Left ventricle myocardium inferior (tissue), 1 donor: ENCODE data around the gene TYROBP. TPM values are rescaled to one million over a fixed set of nuclear protein-coding genes. Genes with fewer than 3 reads are reported as not detected.

Source experiments
- DNase-seq: peaks from one replicate; pipeline ENCODE4 v3.0.0-alpha.2; 2020
- H3K27ac ChIP-seq: fragments of 200-600 bp; replicated peaks from 2 replicates; pipeline ENCODE4 v1.8.0; 2021
- H3K27me3 ChIP-seq: fragments of 200-600 bp; 2 replicates; pipeline ENCODE4 v1.8.0; 2021; ENCODE audit warnings: low read depth
- H3K36me3 ChIP-seq: fragments of 200-600 bp; 2 replicates; pipeline ENCODE4 v1.8.0; 2021
- H3K4me1 ChIP-seq: fragments of 200-600 bp; 2 replicates; pipeline ENCODE4 v1.8.0; 2021
- H3K4me3 ChIP-seq: fragments of 200-600 bp; 2 replicates; pipeline ENCODE4 v1.8.0; 2021; ENCODE audit warnings: mild to moderate bottlenecking, moderate library complexity
- H3K9me3 ChIP-seq: fragments of 200-600 bp; replicated peaks from 2 replicates; pipeline ENCODE4 v1.8.0; 2021
- CTCF ChIP-seq: fragments of 200-600 bp; IDR thresholded peaks from 2 replicates; pipeline ENCODE4 v1.8.0; 2021; ENCODE audit warnings: antibody characterized with exemption, mild to moderate bottlenecking, borderline replicate concordance
- intact Hi-C: fragments of 100-400 bp; cut with micrococcal nuclease; formaldehyde crosslinking; loops from one replicate; pipeline ENCODE4 v1.11.0; 2022
- total RNA-seq: library from RNA; stranded (reverse); fragmentation: NEBNext Ultra II Directional; extraction: Animal tissue kit (Norgen Biotek cat#: 25700); gene quantifications from one replicate; pipeline ENCODE4 v1.2.1, GENCODE V29; 2021
- donor health status: DM: no; HTN: yes; CAD: no; lungs with severe emphysema.

The TYROBP gene
- total RNA-seq, 1 donor from 2014 or later: 26.2 TPM

- Histone ChIP-seq H3K4me3 (peak overlapping the region; percentile 86), H3K27me3 (no peaks in the 10 kb centered on the region), H3K4me1 (peaks cover 33% of the 10 kb centered on the region), H3K27ac (peak overlapping the region; percentile 77), H3K9me3 (no peaks in the 10 kb centered on the region), H3K36me3 (peaks cover 6% of the 10 kb centered on the region)
- TF ChIP-seq CTCF: no peak
- DNase-seq: no peak
- intact Hi-C loops: no loop called here
These were observed 6.9 kb downstream of the TYROBP start for GRCh38 chr19:35901055-35901644.

- intact Hi-C loops: no loop called here
- Histone ChIP-seq H3K27me3 (no peaks in the 10 kb centered on the region), H3K9me3 (no peaks in the 10 kb centered on the region), H3K36me3 (peaks cover 21% of the 10 kb centered on the region), H3K27ac (peak overlapping the region; percentile 77), H3K4me3 (peak overlapping the region; percentile 86), H3K4me1 (peaks cover 33% of the 10 kb centered on the region)
- TF ChIP-seq CTCF: no peak
- DNase-seq: peak; percentile 82
These were observed 8.4 kb downstream of the TYROBP start for GRCh38 chr19:35899547-35900214.

GRCh38 chr19:35898499-35898809 lies 9.6 kb downstream of the TYROBP start:
- TF ChIP-seq CTCF: no peak
- H3K27ac ChIP-seq: peak overlapping the region; percentile 77
- H3K4me3 ChIP-seq: peak overlapping the region; percentile 86
- H3K36me3 ChIP-seq: peaks cover 33% of the 10 kb centered on the region
- H3K4me1 ChIP-seq: peaks cover 33% of the 10 kb centered on the region
- intact Hi-C loops: no loop called here
- H3K9me3 ChIP-seq: no peaks in the 10 kb centered on the region
- DNase-seq: no peak
- no peaks in the 10 kb centered on the region for H3K27me3 ChIP-seq

- Histone ChIP-seq H3K9me3 (no peaks in the 10 kb centered on the region), H3K4me1 (peaks cover 33% of the 10 kb centered on the region), H3K27me3 (no peaks in the 10 kb centered on the region), H3K36me3 (peaks cover 38% of the 10 kb centered on the region), H3K4me3 (peak overlapping the region; percentile 86), H3K27ac (peak overlapping the region; percentile 77)
- DNase-seq: no peak
- TF ChIP-seq CTCF: no peak
- intact Hi-C loops: no loop called here
These were observed 10.2 kb downstream of the TYROBP start for GRCh38 chr19:35897706-35898451.

- Histone ChIP-seq H3K36me3 (peaks cover 49% of the 10 kb centered on the region), H3K4me3 (no peak overlapping the region), H3K27ac (no peak overlapping the region), H3K4me1 (peaks cover 33% of the 10 kb centered on the region), H3K9me3 (no peaks in the 10 kb centered on the region), H3K27me3 (no peaks in the 10 kb centered on the region)
- intact Hi-C loops: no loop called here
- no peak for DNase-seq
- TF ChIP-seq CTCF: no peak
These were observed 11.5 kb downstream of the TYROBP start for GRCh38 chr19:35896643-35897040.
